H1 (cell line): ENCODE data around the gene FN3KRP. TPM values are rescaled to one million over a fixed set of nuclear protein-coding genes. Genes with fewer than 3 reads are reported as not detected.
A peak's percentile ranks its signal among the peaks of the same experiment; 100 is the strongest.

ENCODE experiments used
- CTCF ChIA-PET: fragments of 300-600 bp; sonication (Branson Sonifier 250); formaldehyde crosslinking; loops from one replicate; lab custom pipeline; 2021; ENCODE audit not compliant: partially characterized antibody; lab: Charles Lee
- POLR2A ChIA-PET: fragments of 300-600 bp; sonication (Branson Sonifier 250); formaldehyde crosslinking; loops from one replicate; lab custom pipeline; 2021; ENCODE audit warnings: inconsistent platforms; ENCODE audit not compliant: partially characterized antibody; lab: Charles Lee
- DNase-seq, 2 experiments: peaks; one replicate each; pipeline versions ENCODE4 v3.0.0 to v3.0.0-alpha.2; 2010 to 2022; ENCODE audit warnings: low spot score in 2 of 2, low read depth in 1 of 2, mixed read lengths in 1 of 2
- FAIRE-seq: peaks from 2 replicates; lab custom pipeline; 2011; peaks lifted over from hg19 to GRCh38; lab: Jason Lieb, UNC
- H2AFZ ChIP-seq: 2 replicates; pipeline ENCODE4 v1.8.1; 2012; ENCODE audit warnings: low read length, inconsistent platforms
- H2AK5ac ChIP-seq: 2 replicates; pipeline ENCODE4 v1.6.1; 2013; ENCODE audit warnings: low read depth, low read length
- H2BK120ac ChIP-seq: replicated peaks from 2 replicates; pipeline ENCODE3; 2013; ENCODE audit warnings: low read depth, low read length, inconsistent platforms
- H2BK12ac ChIP-seq: 2 replicates; pipeline ENCODE4 v1.6.1; 2013; ENCODE audit warnings: low read depth, low read length
- H2BK15ac ChIP-seq: 2 replicates; pipeline ENCODE4 v1.6.1; 2013; ENCODE audit warnings: low read length
- H2BK20ac ChIP-seq: 2 replicates; pipeline ENCODE4 v1.6.1; 2013; ENCODE audit warnings: low read length
- H2BK5ac ChIP-seq: 2 replicates; pipeline ENCODE4 v1.6.1; 2013; ENCODE audit warnings: low read depth, low read length
- H3K14ac ChIP-seq: 2 replicates; pipeline ENCODE4 v1.6.1; 2013; ENCODE audit warnings: inconsistent platforms; ENCODE audit not compliant: insufficient read length
- H3K18ac ChIP-seq: 2 replicates; pipeline ENCODE4 v1.6.1; 2013; ENCODE audit warnings: low read length; ENCODE audit errors: extremely low read depth
- H3K23ac ChIP-seq: 2 replicates; pipeline ENCODE4 v1.6.1; 2013; ENCODE audit warnings: inconsistent platforms; ENCODE audit not compliant: insufficient read length
- H3K23me2 ChIP-seq: 2 replicates; pipeline ENCODE4 v1.6.1; 2013; ENCODE audit warnings: low read depth, low read length
- H3K27ac ChIP-seq: 2 replicates; pipeline ENCODE4 v1.6.1; 2011; ENCODE audit warnings: low read depth, low read length, inconsistent platforms
- H3K27me3 ChIP-seq, 4 experiments: replicated peaks in 1 of 4; 1 replicate in 1 of 4; 2 replicates in 3 of 4; pipeline versions ENCODE4 v1.6.1 to v1.8.1; 2011 to 2013; ENCODE audit warnings: low read length in 3 of 4, mild to moderate bottlenecking in 3 of 4, inconsistent platforms in 2 of 4, mixed read lengths in 2 of 4, moderate library complexity in 1 of 4; ENCODE audit not compliant: control insufficient read depth in 3 of 4, insufficient read depth in 3 of 4; ENCODE audit errors: extremely low read depth in 1 of 4
- H3K36me3 ChIP-seq, 4 experiments: 2 replicates each; pipeline versions ENCODE4 v1.6.1 to v1.8.1; 2011 to 2013; ENCODE audit warnings: mild to moderate bottlenecking in 4 of 4, low read length in 3 of 4, moderate library complexity in 2 of 4, control low read depth in 1 of 4, inconsistent platforms in 1 of 4; ENCODE audit not compliant: insufficient read depth in 4 of 4, control insufficient read depth in 2 of 4
- H3K4ac ChIP-seq: replicated peaks from 2 replicates; pipeline ENCODE3; 2013; ENCODE audit warnings: low read length, low read depth, mixed read lengths, inconsistent platforms; ENCODE audit not compliant: insufficient read length
- H3K4me1 ChIP-seq, 4 experiments: replicated peaks in 1 of 4; 1 replicate in 1 of 4; 2 replicates in 3 of 4; pipeline versions ENCODE4 v1.6.1 to v1.8.1; 2011 to 2013; ENCODE audit warnings: low read length in 3 of 4, inconsistent platforms in 2 of 4, mixed read lengths in 1 of 4; ENCODE audit not compliant: insufficient read depth in 4 of 4, control insufficient read depth in 3 of 4
- H3K4me2 ChIP-seq, 2 experiments: 2 replicates each; pipeline versions ENCODE4 v1.6.1 to v1.8.1; 2011 to 2013; ENCODE audit warnings: low read depth in 2 of 2, low read length in 2 of 2, control low read depth in 1 of 2, inconsistent platforms in 1 of 2, mild to moderate bottlenecking in 1 of 2; ENCODE audit not compliant: insufficient read depth in 1 of 2
- H3K4me3 ChIP-seq, 4 experiments: fragments of 200-600, 300-600 bp in 1 of 4; sonication (generic), shearing (Covaris generic), sonication (Bioruptor Twin) in 1 of 4; 2 replicates each; pipeline versions ENCODE4 v1.5.1 to v1.8.1; 2011 to 2016; ENCODE audit warnings: low read length in 4 of 4, low read depth in 3 of 4, control low read depth in 2 of 4, inconsistent platforms in 2 of 4, mild to moderate bottlenecking in 2 of 4, mixed read lengths in 1 of 4, moderate library complexity in 1 of 4; ENCODE audit not compliant: insufficient read depth in 2 of 4; ENCODE audit errors: extremely low read depth in 1 of 4
- H3K56ac ChIP-seq: replicated peaks from 2 replicates; pipeline ENCODE3; 2013; ENCODE audit warnings: low read depth, mild to moderate bottlenecking, mixed read lengths, low read length, inconsistent platforms; ENCODE audit not compliant: insufficient read length
- H3K79me1 ChIP-seq: 2 replicates; pipeline ENCODE4 v1.6.1; 2013; ENCODE audit warnings: low read depth, low read length, control low read depth
- H3K79me2 ChIP-seq, 2 experiments: 2 replicates each; pipeline versions ENCODE4 v1.6.1 to v1.8.1; 2012 to 2013; ENCODE audit warnings: low read length in 2 of 2, mild to moderate bottlenecking in 2 of 2, inconsistent platforms in 1 of 2; ENCODE audit not compliant: insufficient read depth in 2 of 2, control insufficient read depth in 1 of 2
- H3K9ac ChIP-seq, 4 experiments: replicated peaks in 1 of 4; 1 replicate in 1 of 4; 2 replicates in 3 of 4; pipeline versions ENCODE4 v1.6.1 to v1.8.1; 2011 to 2013; ENCODE audit warnings: low read depth in 3 of 4, low read length in 3 of 4, control low read depth in 2 of 4, mild to moderate bottlenecking in 2 of 4, moderate library complexity in 2 of 4, inconsistent platforms in 1 of 4; ENCODE audit errors: extremely low read depth in 1 of 4
- H3K9me3 ChIP-seq, 2 experiments: 2 replicates each; pipeline versions ENCODE4 v1.6.1 to v1.8.1; 2012 to 2013; ENCODE audit warnings: mild to moderate bottlenecking in 2 of 2, moderate library complexity in 2 of 2, control low read depth in 1 of 2, inconsistent platforms in 1 of 2, low read depth in 1 of 2, low read length in 1 of 2, mixed read lengths in 1 of 2; ENCODE audit not compliant: insufficient read depth in 2 of 2
- H4K20me1 ChIP-seq, 2 experiments: replicated peaks in 1 of 2; 2 replicates each; pipeline versions ENCODE3 to v1.8.1; 2011 to 2013; ENCODE audit warnings: inconsistent platforms in 2 of 2, low read length in 2 of 2, mild to moderate bottlenecking in 1 of 2; ENCODE audit not compliant: insufficient read depth in 2 of 2, control insufficient read depth in 1 of 2
- H4K5ac ChIP-seq: 2 replicates; pipeline ENCODE4 v1.6.1; 2013; ENCODE audit warnings: low read length, low read depth, mixed read lengths, inconsistent platforms; ENCODE audit not compliant: insufficient read length
- H4K8ac ChIP-seq: 2 replicates; pipeline ENCODE4 v1.8.0; 2013; ENCODE audit warnings: mild to moderate bottlenecking, moderate library complexity, low read length, inconsistent platforms; ENCODE audit not compliant: insufficient read depth; ENCODE audit errors: extremely low read depth
- H4K91ac ChIP-seq: replicated peaks from 2 replicates; pipeline ENCODE3; 2013; ENCODE audit warnings: low read length, mixed read lengths, inconsistent platforms; ENCODE audit not compliant: insufficient read length
- BRCA1 ChIP-seq: IDR thresholded peaks from 2 replicates; pipeline ENCODE4 v1.6.1; 2012; ENCODE audit warnings: low read depth, low read length, improper control_type of control experiment
- E2F6 ChIP-seq: IDR thresholded peaks from 2 replicates; pipeline ENCODE4 v1.6.1; 2012; ENCODE audit warnings: inconsistent platforms
- GABPA ChIP-seq: IDR thresholded peaks from 2 replicates; pipeline ENCODE4 v1.6.1; 2011; ENCODE audit warnings: mild to moderate bottlenecking, low read length, moderate library complexity, borderline replicate concordance; ENCODE audit not compliant: insufficient read depth
- MAX ChIP-seq: IDR thresholded peaks from 2 replicates; pipeline ENCODE4 v1.6.1; 2012; ENCODE audit warnings: inconsistent platforms
- RBBP5 ChIP-seq: IDR thresholded peaks from 2 replicates; pipeline ENCODE4 v1.7.1; 2012; ENCODE audit warnings: low read depth, mild to moderate bottlenecking, inconsistent platforms, low read length, moderate library complexity, borderline replicate concordance
- YY1 ChIP-seq: IDR thresholded peaks from 2 replicates; pipeline ENCODE4 v1.6.1; 2011; ENCODE audit warnings: low read depth, mild to moderate bottlenecking, low read length
- WGBS, 2 experiments: shearing (Covaris generic) in 1 of 2; methylation state at CpG; one replicate each; pipeline versions ENCODE4 v1.1.6 to v1.1.7; 2013 to 2015; ENCODE audit warnings: low lambda C conversion rate in 2 of 2, mixed read lengths in 2 of 2, inconsistent platforms in 1 of 2, low coverage in 1 of 2, missing lambda C conversion rate in 1 of 2; ENCODE audit not compliant: insufficient replicate concordance in 2 of 2, insufficient coverage in 1 of 2, insufficient read length in 1 of 2; ENCODE audit errors: extremely low coverage in 1 of 2, missing lambda C conversion rate in 1 of 2; 5-methylcytosine and 5-hydroxymethylcytosine counted together
- polyA plus RNA-seq, 7 experiments: library from polyadenylated mRNA; depleted of rRNA in 3 of 7; stranded (reverse) in 5 of 7; unstranded in 2 of 7; fragments of >200 nt in 5 of 7; fragments of 200-250 nt in 2 of 7; gene quantifications; 1 replicate in 5 of 7; 2 replicates in 1 of 7; 4 replicates in 1 of 7; pipeline versions ENCODE4 v1.2.1 to v1.2.3, GENCODE V29; 2011 to 2013; ENCODE audit warnings: missing spikeins in 2 of 7, mixed read lengths in 2 of 7
- total RNA-seq: library from RNA; stranded (reverse); fragmentation: NEBNext Ultra II Directional; extraction: Animal tissue kit (Norgen Biotek cat#: 25700); gene quantifications from 2 replicates; pipeline ENCODE4 v1.2.1, GENCODE V29; 2021
- TF ChIP-seq, protein P1 (sequence below), 3 experiments: IDR thresholded peaks; 1 replicate in 2 of 3; 2 replicates in 1 of 3; pipeline versions ENCODE4 v1.5.1 to v1.6.1; 2011; ENCODE audit warnings: low read length in 3 of 3, mild to moderate bottlenecking in 3 of 3, inconsistent platforms in 2 of 3, low read depth in 1 of 3, moderate library complexity in 1 of 3; ENCODE audit not compliant: insufficient read depth in 1 of 3; ENCODE audit errors: control extremely low read depth in 1 of 3

Gene FN3KRP
- total and polyA plus RNA-seq, 2 of the 8 experiments (the other 6 are each of a cell fraction or from before 2014, with no cell fraction given) = 18.1 to 21.4 TPM

GRCh38 chr17:82710499-82711232, 5.8 kb upstream of the FN3KRP start:
- no peaks in the 10 kb centered on the region for H3K9me3 ChIP-seq
- H4K20me1 ChIP-seq = no peaks in the 10 kb centered on the region
- H3K36me3 ChIP-seq = no peaks in the 10 kb centered on the region
- no peak overlapping the region for H3K9ac ChIP-seq
- CTCF ChIA-PET = interaction anchor here (0.8 to 2.9 kb wide), 12 partner anchors 8 to 154 kb away, joined by 3 to 22 read pairs (median 4); no protein-coding TSS in a partner anchor
- peak overlapping the region; percentile 88 for H2BK15ac ChIP-seq
- no peak overlapping the region; the same call in 1 of the 2 replicates for H4K8ac ChIP-seq
- DNase-seq = peak in 1 of 2 experiments; percentile 63
- H2BK5ac ChIP-seq = no peak overlapping the region; the same call in 1 of the 2 replicates
- no peak overlapping the region for H2AFZ ChIP-seq
- no peaks in the 10 kb centered on the region for H3K79me2 ChIP-seq
- no peak overlapping the region for H4K91ac ChIP-seq
- H4K5ac ChIP-seq = no peak overlapping the region
- no peaks in the 10 kb centered on the region for H3K79me1 ChIP-seq
- H3K27ac ChIP-seq = no peak overlapping the region
- H3K4me3 ChIP-seq = no peak overlapping the region
- peak; percentile 76 for TF ChIP-seq MAX
- no peak for TF ChIP-seq BRCA1
- TF ChIP-seq, protein P1, sequence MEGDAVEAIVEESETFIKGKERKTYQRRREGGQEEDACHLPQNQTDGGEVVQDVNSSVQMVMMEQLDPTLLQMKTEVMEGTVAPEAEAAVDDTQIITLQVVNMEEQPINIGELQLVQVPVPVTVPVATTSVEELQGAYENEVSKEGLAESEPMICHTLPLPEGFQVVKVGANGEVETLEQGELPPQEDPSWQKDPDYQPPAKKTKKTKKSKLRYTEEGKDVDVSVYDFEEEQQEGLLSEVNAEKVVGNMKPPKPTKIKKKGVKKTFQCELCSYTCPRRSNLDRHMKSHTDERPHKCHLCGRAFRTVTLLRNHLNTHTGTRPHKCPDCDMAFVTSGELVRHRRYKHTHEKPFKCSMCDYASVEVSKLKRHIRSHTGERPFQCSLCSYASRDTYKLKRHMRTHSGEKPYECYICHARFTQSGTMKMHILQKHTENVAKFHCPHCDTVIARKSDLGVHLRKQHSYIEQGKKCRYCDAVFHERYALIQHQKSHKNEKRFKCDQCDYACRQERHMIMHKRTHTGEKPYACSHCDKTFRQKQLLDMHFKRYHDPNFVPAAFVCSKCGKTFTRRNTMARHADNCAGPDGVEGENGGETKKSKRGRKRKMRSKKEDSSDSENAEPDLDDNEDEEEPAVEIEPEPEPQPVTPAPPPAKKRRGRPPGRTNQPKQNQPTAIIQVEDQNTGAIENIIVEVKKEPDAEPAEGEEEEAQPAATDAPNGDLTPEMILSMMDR (IDR thresholded peaks at IDR 0.05; ENCODE audit: control extremely low read depth in 1 of 3, insufficient read depth in 1 of 3, low read depth in 1 of 3, low read length in 3 of 3) = peak in 2 of 3 experiments; percentile 22; a peak in 2 of 4 replicates
- TF ChIP-seq GABPA = no peak
- TF ChIP-seq YY1 = no peak
- no peak for TF ChIP-seq RBBP5
- TF ChIP-seq E2F6 = 0 out of 2 replicates have a peak, but pooled peaks have one; percentile 32
- no peak overlapping the region for H3K56ac ChIP-seq
- no peak for FAIRE-seq
- no peak overlapping the region; a peak in 1 of 4 replicates for H3K4me2 ChIP-seq
- no peak overlapping the region for H2BK20ac ChIP-seq
- 86% methylated on average over 29 of the region's 29 CpGs; no CpG with 5 or more reads in 1 of the 2 experiments for WGBS, 2 experiments
- H2BK120ac ChIP-seq = no peak overlapping the region
- 0 out of 7 replicates have a peak, but pooled peaks cover 0 to 2% (median 0%) of the 10 kb centered on the region in 4 experiments for H3K27me3 ChIP-seq
- no peak overlapping the region for H3K14ac ChIP-seq
- no peak overlapping the region for H3K23ac ChIP-seq
- no peak overlapping the region for H3K4ac ChIP-seq
- peaks cover under 1% of the 10 kb centered on the region; the same call in 1 of the 2 replicates for H3K23me2 ChIP-seq
- no peak overlapping the region; the same call in 1 of the 2 replicates for H2AK5ac ChIP-seq
- H3K4me1 ChIP-seq = no peaks in the 10 kb centered on the region
- POLR2A ChIA-PET = interaction anchor here (0.8 to 1.2 kb wide), 2 partner anchors 11 to 33 kb away, joined by 3 read pairs; no protein-coding TSS in a partner anchor
- no peak overlapping the region for H3K18ac ChIP-seq
- H2BK12ac ChIP-seq = peak overlapping the region; percentile 27; the same call in 1 of the 2 replicates
